Endodermal cell (in vitro differentiated cells): ENCODE results near the gene NHLRC3. TPM values are rescaled to one million over a fixed set of nuclear protein-coding genes. Genes with fewer than 3 reads are reported as not detected.
A peak's percentile ranks its signal among the peaks of the same experiment; 100 is the strongest.

Experiments used
- DNase-seq: peaks from one replicate; pipeline ENCODE4 v3.0.0-alpha.2; 2017
- H3K27ac ChIP-seq: 2 replicates; pipeline ENCODE4 v1.5.1; 2013; ENCODE audit warnings: mild to moderate bottlenecking, low read depth, low read length, moderate library complexity
- H3K27me3 ChIP-seq: 2 replicates; pipeline ENCODE4 v1.6.1; 2013; ENCODE audit warnings: mild to moderate bottlenecking, low read length, moderate library complexity; ENCODE audit not compliant: insufficient read depth, control insufficient read depth, poor library complexity, severe bottlenecking
- H3K36me3 ChIP-seq: 2 replicates; pipeline ENCODE4 v1.7.0; 2013; ENCODE audit warnings: mild to moderate bottlenecking, low read length, moderate library complexity; ENCODE audit not compliant: control insufficient read depth, insufficient read depth
- H3K4me1 ChIP-seq: one replicate; pipeline ENCODE4 v1.7.0; 2013; ENCODE audit warnings: low read length; ENCODE audit not compliant: control insufficient read depth, insufficient read depth
- H3K4me3 ChIP-seq: 2 replicates; pipeline ENCODE4 v1.5.1; 2013; ENCODE audit warnings: mild to moderate bottlenecking, low read length, moderate library complexity
- H3K9ac ChIP-seq: 2 replicates; pipeline ENCODE4 v1.6.1; 2013; ENCODE audit warnings: mild to moderate bottlenecking, low read length, moderate library complexity; ENCODE audit not compliant: poor library complexity, severe bottlenecking; ENCODE audit errors: extremely low read depth
- H3K9me3 ChIP-seq: 2 replicates; pipeline ENCODE4 v1.6.1; 2013; ENCODE audit warnings: mild to moderate bottlenecking, low read length, moderate library complexity; ENCODE audit not compliant: control insufficient read depth
- H3K27ac Mint-ChIP-seq: 2 replicates; pipeline ENCODE4 v1.8.0; 2020; ENCODE audit warnings: mixed read lengths
- H3K27me3 Mint-ChIP-seq: 2 replicates; pipeline ENCODE4 v1.8.0; 2021; ENCODE audit warnings: mild to moderate bottlenecking, mixed read lengths; ENCODE audit not compliant: insufficient read depth
- H3K36me3 Mint-ChIP-seq: 2 replicates; pipeline ENCODE4 v1.8.0; 2020; ENCODE audit warnings: low read depth, mixed read lengths
- H3K4me1 Mint-ChIP-seq: 2 replicates; pipeline ENCODE4 v1.8.0; 2020; ENCODE audit warnings: mixed read lengths
- H3K4me3 Mint-ChIP-seq: 2 replicates; pipeline ENCODE4 v1.8.0; 2020; ENCODE audit warnings: mild to moderate bottlenecking, moderate library complexity, mixed read lengths
- H3K9me3 Mint-ChIP-seq: 2 replicates; pipeline ENCODE4 v1.8.0; 2020; ENCODE audit warnings: mild to moderate bottlenecking, mixed read lengths
- CTCF ChIP-seq: fragments of 200-600 bp; sonication (generic); conservative IDR thresholded peaks from 2 replicates; pipeline ENCODE4 v1.5.0; 2021; ENCODE audit warnings: antibody characterized with exemption, mild to moderate bottlenecking
- WGBS, 2 experiments: methylation state at CpG; one replicate each; pipeline versions ENCODE4 v1.1.5 to v1.1.7; 2013; ENCODE audit warnings: missing lambda C conversion rate in 2 of 2, mixed read lengths in 1 of 2; ENCODE audit not compliant: insufficient coverage in 1 of 2, insufficient read length in 1 of 2; 5-methylcytosine and 5-hydroxymethylcytosine counted together
- total RNA-seq, 2 donors: library from RNA; stranded (reverse); fragmentation: NEBNext Ultra II Directional in 1 of 2; extraction: Animal tissue kit (Norgen Biotek cat#: 25700) in 1 of 2; gene quantifications; 2 replicates in 1 of 2; 3 replicates in 1 of 2; pipeline ENCODE4 v1.2.1, GENCODE V29; 2021

NHLRC3 gene
- total RNA-seq, 2 donors from 2014 or later: 13.7 to 23.4 TPM

- peaks cover 19% of the 10 kb centered on the region for H3K36me3 ChIP-seq
- H3K9ac ChIP-seq: peak overlapping the region; percentile 79
- H3K27me3 ChIP-seq: no peaks in the 10 kb centered on the region
- H3K27ac ChIP-seq: no peak overlapping the region
- no peaks in the 10 kb centered on the region for H3K9me3 ChIP-seq
- DNase-seq: peak; percentile 55
- WGBS, 2 experiments: 43 to 60% methylated on average over 2 of the region's 2 CpGs
- TF ChIP-seq CTCF: no peak
- no peaks in the 10 kb centered on the region for H3K27me3 Mint-ChIP-seq
- peaks cover 3% of the 10 kb centered on the region for H3K4me1 ChIP-seq
- H3K4me1 Mint-ChIP-seq: peaks cover 29% of the 10 kb centered on the region
- H3K4me3 ChIP-seq: peak overlapping the region; percentile 96
- H3K4me3 Mint-ChIP-seq: peak overlapping the region; percentile 90
- H3K9me3 Mint-ChIP-seq: no peaks in the 10 kb centered on the region
- peaks cover 3% of the 10 kb centered on the region for H3K36me3 Mint-ChIP-seq
- peak overlapping the region; percentile 35 for H3K27ac Mint-ChIP-seq
These were observed 3.1 kb upstream of the NHLRC3 start for GRCh38 chr13:39035204-39035603.

- Mint-ChIP-seq H3K4me1 (peaks cover 29% of the 10 kb centered on the region), H3K27me3 (no peaks in the 10 kb centered on the region), H3K9me3 (no peaks in the 10 kb centered on the region), H3K27ac (no peak overlapping the region), H3K4me3 (peak overlapping the region; percentile 90), H3K36me3 (peaks cover 5% of the 10 kb centered on the region)
- no peaks in the 10 kb centered on the region for H3K9me3 ChIP-seq
- peaks cover 3% of the 10 kb centered on the region for H3K4me1 ChIP-seq
- DNase-seq: no peak
- H3K27ac ChIP-seq: no peak overlapping the region
- WGBS, 2 experiments: 52 to 75% methylated on average over 1 to 2 of the region's 2 CpGs
- H3K4me3 ChIP-seq: peak overlapping the region; percentile 96
- H3K9ac ChIP-seq: peak overlapping the region; percentile 79
- H3K27me3 ChIP-seq: no peaks in the 10 kb centered on the region
- H3K36me3 ChIP-seq: peaks cover 13% of the 10 kb centered on the region
- no peak for TF ChIP-seq CTCF
These were observed 2.5 kb upstream of the NHLRC3 start for GRCh38 chr13:39035799-39036198.

GRCh38 chr13:39036212-39036611, 2.0 kb upstream of the NHLRC3 start:
- Histone ChIP-seq H3K4me3 (peak overlapping the region; percentile 96), H3K9me3 (no peaks in the 10 kb centered on the region), H3K27ac (no peak overlapping the region), H3K4me1 (peaks cover 3% of the 10 kb centered on the region), H3K36me3 (peaks cover 9% of the 10 kb centered on the region), H3K27me3 (no peaks in the 10 kb centered on the region), H3K9ac (peak overlapping the region; percentile 79)
- DNase-seq: no peak
- peak overlapping the region; percentile 90 for H3K4me3 Mint-ChIP-seq
- TF ChIP-seq CTCF: no peak
- no peaks in the 10 kb centered on the region for H3K9me3 Mint-ChIP-seq
- peak overlapping the region; percentile 50 for H3K27ac Mint-ChIP-seq
- WGBS, 2 experiments: 4 to 5% methylated on average over 7 to 9 of the region's 9 CpGs
- peaks cover 29% of the 10 kb centered on the region for H3K4me1 Mint-ChIP-seq
- no peaks in the 10 kb centered on the region for H3K27me3 Mint-ChIP-seq
- H3K36me3 Mint-ChIP-seq: peaks cover 6% of the 10 kb centered on the region
